K562 (cell line): ENCODE measurements around the gene TMEM203. TPM values are rescaled to one million over a fixed set of nuclear protein-coding genes. Genes with fewer than 3 reads are reported as not detected.

Experiments used
- CTBP1 ChIP-seq: fragments of 450-650 bp; IDR thresholded peaks from 2 replicates; pipeline ENCODE4 v1.6.1; 2016; ENCODE audit warnings: borderline replicate concordance
- ETV1 ChIP-seq: fragments of 450-650 bp; conservative IDR thresholded peaks from 2 replicates; pipeline ENCODE4 v1.6.1; 2016; ENCODE audit warnings: missing genetic modification characterization, control low read depth, low read depth, missing compliant biosample characterization
- GATAD2B ChIP-seq: fragments of 450-650 bp; IDR thresholded peaks from 2 replicates; pipeline ENCODE4 v1.6.1; 2017; ENCODE audit warnings: mild to moderate bottlenecking, borderline replicate concordance
- GMEB1 ChIP-seq: fragments of 250-450 bp; sonication (Bioruptor Pico); IDR thresholded peaks from 2 replicates; pipeline ENCODE4 v1.4.0; 2020; ENCODE audit warnings: mild to moderate bottlenecking
- NEUROD1 ChIP-seq: fragments of 150-350 bp; IDR thresholded peaks from 2 replicates; pipeline ENCODE4 v1.6.1; 2014; ENCODE audit warnings: borderline replicate concordance, low read length, low read depth; ENCODE audit not compliant: partially characterized antibody
- SIN3A ChIP-seq, 2 experiments: fragments of 150-350 bp in 1 of 2; IDR thresholded peaks; 2 replicates each; pipeline ENCODE4 v1.6.1; 2011 to 2016; ENCODE audit warnings: borderline replicate concordance in 2 of 2, low read depth in 2 of 2, low read length in 2 of 2, mild to moderate bottlenecking in 2 of 2, moderate library complexity in 2 of 2; ENCODE audit not compliant: control insufficient read depth in 1 of 2
- TRIM28 ChIP-seq: fragments of 450-650 bp; IDR thresholded peaks from 2 replicates; pipeline ENCODE4 v1.6.1; 2017
- polyA plus RNA-seq, 8 experiments: library from polyadenylated mRNA; depleted of rRNA in 4 of 8; stranded (reverse) in 5 of 8; unstranded in 3 of 8; fragments of >200 nt; fragmentation: Nextera tagmentation in 2 of 8; fragmentation: Illumina TruSeq in 1 of 8; extraction: Ambion mirVana in 2 of 8; extraction: Trizol in 1 of 8; gene quantifications; 2 replicates each; pipeline versions ENCODE4 v1.2.1 to v1.2.3, GENCODE V29; 2011 to 2014; ENCODE audit warnings: inconsistent platforms in 1 of 8, missing spikeins in 1 of 8
- total RNA-seq, 7 experiments: library from RNA; depleted of rRNA in 6 of 7; stranded (reverse); fragments of >200 nt in 6 of 7; fragmentation: Illumina TruSeq in 2 of 7; extraction: Trizol in 2 of 7; gene quantifications; 2 replicates each; pipeline versions ENCODE4 v1.2.1 to v1.2.3, GENCODE V29; 2011 to 2021; ENCODE audit warnings: low replicate concordance in 1 of 7
- TF ChIP-seq, protein P1 (sequence below): fragments of 450-650 bp; IDR thresholded peaks from 2 replicates; pipeline ENCODE4 v1.6.1; 2017; ENCODE audit warnings: antibody characterized with exemption, mild to moderate bottlenecking
- TF ChIP-seq, protein P2 (sequence below), 2 experiments: fragments of 450-650 bp in 1 of 2; sonication (generic) in 1 of 2; formaldehyde crosslinking in 1 of 2; IDR thresholded peaks in 1 of 2; conservative IDR thresholded peaks in 1 of 2; 2 replicates each; pipeline versions ENCODE4 v1.6.1 to v1.8.1; 2016 to 2023; ENCODE audit warnings: mild to moderate bottlenecking in 2 of 2, moderate library complexity in 2 of 2, inconsistent platforms in 1 of 2, missing genetic modification reagents in 1 of 2

The TMEM203 gene
- total and polyA plus RNA-seq, 9 of the 15 experiments (the other 6 are each of a cell fraction or from before 2014, with no cell fraction given), result 8.8 to 59.5 (median 37.6) TPM

- TF ChIP-seq GATAD2B (peak; percentile 74), SIN3A (IDR thresholded peaks at IDR 0.05; ENCODE audit: borderline replicate concordance in 2 of 2, control insufficient read depth in 1 of 2, low read depth in 2 of 2, low read length in 2 of 2) (peak; percentile 94 to 95), ETV1 (peak; percentile 71), GMEB1 (peak; percentile 65), TRIM28 (no peak; the same call in 1 of the 2 replicates), NEUROD1 (peak; percentile 35), CTBP1 (peak; percentile 62)
- TF ChIP-seq, protein P1, sequence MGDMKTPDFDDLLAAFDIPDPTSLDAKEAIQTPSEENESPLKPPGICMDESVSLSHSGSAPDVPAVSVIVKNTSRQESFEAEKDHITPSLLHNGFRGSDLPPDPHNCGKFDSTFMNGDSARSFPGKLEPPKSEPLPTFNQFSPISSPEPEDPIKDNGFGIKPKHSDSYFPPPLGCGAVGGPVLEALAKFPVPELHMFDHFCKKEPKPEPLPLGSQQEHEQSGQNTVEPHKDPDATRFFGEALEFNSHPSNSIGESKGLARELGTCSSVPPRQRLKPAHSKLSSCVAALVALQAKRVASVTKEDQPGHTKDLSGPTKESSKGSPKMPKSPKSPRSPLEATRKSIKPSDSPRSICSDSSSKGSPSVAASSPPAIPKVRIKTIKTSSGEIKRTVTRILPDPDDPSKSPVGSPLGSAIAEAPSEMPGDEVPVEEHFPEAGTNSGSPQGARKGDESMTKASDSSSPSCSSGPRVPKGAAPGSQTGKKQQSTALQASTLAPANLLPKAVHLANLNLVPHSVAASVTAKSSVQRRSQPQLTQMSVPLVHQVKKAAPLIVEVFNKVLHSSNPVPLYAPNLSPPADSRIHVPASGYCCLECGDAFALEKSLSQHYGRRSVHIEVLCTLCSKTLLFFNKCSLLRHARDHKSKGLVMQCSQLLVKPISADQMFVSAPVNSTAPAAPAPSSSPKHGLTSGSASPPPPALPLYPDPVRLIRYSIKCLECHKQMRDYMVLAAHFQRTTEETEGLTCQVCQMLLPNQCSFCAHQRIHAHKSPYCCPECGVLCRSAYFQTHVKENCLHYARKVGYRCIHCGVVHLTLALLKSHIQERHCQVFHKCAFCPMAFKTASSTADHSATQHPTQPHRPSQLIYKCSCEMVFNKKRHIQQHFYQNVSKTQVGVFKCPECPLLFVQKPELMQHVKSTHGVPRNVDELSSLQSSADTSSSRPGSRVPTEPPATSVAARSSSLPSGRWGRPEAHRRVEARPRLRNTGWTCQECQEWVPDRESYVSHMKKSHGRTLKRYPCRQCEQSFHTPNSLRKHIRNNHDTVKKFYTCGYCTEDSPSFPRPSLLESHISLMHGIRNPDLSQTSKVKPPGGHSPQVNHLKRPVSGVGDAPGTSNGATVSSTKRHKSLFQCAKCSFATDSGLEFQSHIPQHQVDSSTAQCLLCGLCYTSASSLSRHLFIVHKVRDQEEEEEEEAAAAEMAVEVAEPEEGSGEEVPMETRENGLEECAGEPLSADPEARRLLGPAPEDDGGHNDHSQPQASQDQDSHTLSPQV, result 0 out of 2 replicates have a peak, but pooled peaks have one; percentile 30
- TF ChIP-seq, protein P2, sequence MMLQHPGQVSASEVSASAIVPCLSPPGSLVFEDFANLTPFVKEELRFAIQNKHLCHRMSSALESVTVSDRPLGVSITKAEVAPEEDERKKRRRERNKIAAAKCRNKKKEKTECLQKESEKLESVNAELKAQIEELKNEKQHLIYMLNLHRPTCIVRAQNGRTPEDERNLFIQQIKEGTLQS (IDR thresholded peaks at IDR 0.05), result no peak
- TF ChIP-seq, protein P2 (CRISPR knock-in tag; conservative IDR thresholded peaks at IDR 0.05), result 0 out of 2 replicates have a peak, but pooled peaks have one; percentile 31
These were observed at the start of gene TMEM203, which contains the start of gene NDOR1 (continued) for GRCh38 chr9:137205126-137206069.
